Sigmoid colon (tissue), 7 donors: ENCODE measurements around the gene SNCG. TPM values are rescaled to one million over a fixed set of nuclear protein-coding genes. Genes with fewer than 3 reads are reported as not detected.

Experiments
- DNase-seq: peaks from one replicate; pipeline ENCODE4 v3.0.0-alpha.2; 2019
- H3K27ac ChIP-seq, 4 donors: fragments of 200-600 bp; sonication (generic); one replicate each; pipeline ENCODE4 v1.5.1; 2016 to 2019; ENCODE audit warnings: mild to moderate bottlenecking in 1 of 4
- H3K27me3 ChIP-seq, 3 donors: fragments of 200-600 bp; sonication (generic); one replicate each; pipeline ENCODE4 v1.5.1; 2019; ENCODE audit warnings: mild to moderate bottlenecking in 1 of 3
- H3K36me3 ChIP-seq, 4 donors: fragments of 200-600 bp; sonication (generic); one replicate each; pipeline ENCODE4 v1.5.1; 2016 to 2019
- H3K4me1 ChIP-seq, 4 donors: fragments of 200-600 bp; sonication (generic); one replicate each; pipeline ENCODE4 v1.5.1; 2017 to 2019
- H3K4me3 ChIP-seq, 4 donors: fragments of 200-600 bp; sonication (generic); one replicate each; pipeline ENCODE4 v1.5.1; 2017 to 2019; ENCODE audit warnings: mild to moderate bottlenecking in 2 of 4, moderate library complexity in 1 of 4
- H3K9me3 ChIP-seq, 4 donors: fragments of 200-600 bp in 3 of 4; sonication (generic) in 3 of 4; one replicate each; pipeline versions ENCODE4 v1.5.1 to v1.6.1; 2013 to 2019
- EP300 ChIP-seq, 4 donors: sonication (generic); formaldehyde crosslinking; IDR thresholded peaks; one replicate each; pipeline ENCODE4 v1.6.1; 2017; ENCODE audit warnings: antibody characterized with exemption in 4 of 4
- POLR2A ChIP-seq, 2 donors: fragments of 450-650 bp; IDR thresholded peaks; one replicate each; pipeline ENCODE4 v1.6.1; 2016; ENCODE audit warnings: antibody characterized with exemption in 2 of 2, mild to moderate bottlenecking in 2 of 2, moderate library complexity in 2 of 2
- POLR2AphosphoS5 ChIP-seq, 4 donors: sonication (generic); formaldehyde crosslinking; IDR thresholded peaks; one replicate each; pipeline ENCODE4 v1.6.1; 2017; ENCODE audit warnings: antibody characterized with exemption in 4 of 4
- WGBS, 2 donors: extraction: QIAGEN DNeasy Blood & Tissue Kit; methylation state at CpG; one replicate each; pipeline ENCODE4 v1.1.7; 2013; 5-methylcytosine and 5-hydroxymethylcytosine counted together
- intact Hi-C: fragments of 100-400 bp; cut with DNase I; formaldehyde crosslinking; loops from one replicate; pipeline ENCODE4 v1.15.1; 2023
- polyA plus RNA-seq, 3 donors: library from polyadenylated mRNA; stranded (reverse); fragments of 200-250 nt; gene quantifications; one replicate each; pipeline ENCODE4 v1.2.3, GENCODE V29; 2013
- total RNA-seq, 4 donors: library from RNA; depleted of rRNA; stranded (reverse); fragments of >200 nt; gene quantifications; one replicate each; pipeline ENCODE4 v1.1.0, GENCODE V29; 2016
- TF ChIP-seq, protein P1 (sequence below), 4 experiments: fragments of 450-650 bp in 3 of 4; fragments of 200-600 bp in 1 of 4; IDR thresholded peaks; one replicate each; pipeline ENCODE4 v1.5.1; 2016 to 2019; ENCODE audit warnings: antibody characterized with exemption in 4 of 4, mild to moderate bottlenecking in 3 of 4, moderate library complexity in 2 of 4
- donor health status: healthy with polysubstance abuse.
- donor health status: Bipolar disorder and iron deficiency.
- donor health status: healthy.

SNCG gene
- total and polyA plus RNA-seq, 7 donors, result 4.6 to 55.0 (median 24.2) TPM

GRCh38 chr10:86954681-86955500 lies 3.5 kb upstream of the SNCG start:
- Histone ChIP-seq H3K4me3 (peak overlapping the region in 2 of 4 donors; percentile 15 to 28), H3K36me3 (no peaks in the 10 kb centered on the region), H3K4me1 (peaks cover 0 to 41% (median 34%) of the 10 kb centered on the region in 4 donors), H3K27ac (peak overlapping the region; percentile 63 to 77 (median 68)), H3K27me3 (no peaks in the 10 kb centered on the region), H3K9me3 (no peaks in the 10 kb centered on the region)
- peak; percentile 62 for DNase-seq
- intact Hi-C loops, result no loop called here
- TF ChIP-seq POLR2A (IDR thresholded peaks at IDR 0.05) (no peak), EP300 (IDR thresholded peaks at IDR 0.05) (no peak), POLR2AphosphoS5 (IDR thresholded peaks at IDR 0.05) (no peak)
- TF ChIP-seq, protein P1, sequence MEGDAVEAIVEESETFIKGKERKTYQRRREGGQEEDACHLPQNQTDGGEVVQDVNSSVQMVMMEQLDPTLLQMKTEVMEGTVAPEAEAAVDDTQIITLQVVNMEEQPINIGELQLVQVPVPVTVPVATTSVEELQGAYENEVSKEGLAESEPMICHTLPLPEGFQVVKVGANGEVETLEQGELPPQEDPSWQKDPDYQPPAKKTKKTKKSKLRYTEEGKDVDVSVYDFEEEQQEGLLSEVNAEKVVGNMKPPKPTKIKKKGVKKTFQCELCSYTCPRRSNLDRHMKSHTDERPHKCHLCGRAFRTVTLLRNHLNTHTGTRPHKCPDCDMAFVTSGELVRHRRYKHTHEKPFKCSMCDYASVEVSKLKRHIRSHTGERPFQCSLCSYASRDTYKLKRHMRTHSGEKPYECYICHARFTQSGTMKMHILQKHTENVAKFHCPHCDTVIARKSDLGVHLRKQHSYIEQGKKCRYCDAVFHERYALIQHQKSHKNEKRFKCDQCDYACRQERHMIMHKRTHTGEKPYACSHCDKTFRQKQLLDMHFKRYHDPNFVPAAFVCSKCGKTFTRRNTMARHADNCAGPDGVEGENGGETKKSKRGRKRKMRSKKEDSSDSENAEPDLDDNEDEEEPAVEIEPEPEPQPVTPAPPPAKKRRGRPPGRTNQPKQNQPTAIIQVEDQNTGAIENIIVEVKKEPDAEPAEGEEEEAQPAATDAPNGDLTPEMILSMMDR (IDR thresholded peaks at IDR 0.05), result no peak
- 84% methylated on average over 13 of the region's 13 CpGs for WGBS, 2 donors

GRCh38 chr10:86955501-86956194 lies 2.8 kb upstream of the SNCG start:
- H3K4me3 ChIP-seq, result peak overlapping the region in 3 of 4 donors; percentile 21 to 29 (median 28)
- H3K36me3 ChIP-seq, result no peaks in the 10 kb centered on the region
- H3K27ac ChIP-seq, result peak overlapping the region; percentile 63 to 77 (median 68)
- H3K9me3 ChIP-seq, result no peaks in the 10 kb centered on the region
- peaks cover 0 to 48% (median 34%) of the 10 kb centered on the region in 4 donors for H3K4me1 ChIP-seq
- 75 to 85% methylated on average over 16 of the region's 16 CpGs for WGBS, 2 donors
- no peaks in the 10 kb centered on the region for H3K27me3 ChIP-seq
- TF ChIP-seq POLR2AphosphoS5 (IDR thresholded peaks at IDR 0.05) (peak in 2 of 4 donors; percentile 25 to 38), EP300 (IDR thresholded peaks at IDR 0.05) (no peak)
- DNase-seq, result no peak
- intact Hi-C loops, result no loop called here

GRCh38 chr10:86956195-86956847 lies 2.1 kb upstream of the SNCG start:
- Histone ChIP-seq H3K4me1 (peaks cover 0 to 50% (median 34%) of the 10 kb centered on the region in 4 donors), H3K9me3 (no peaks in the 10 kb centered on the region), H3K36me3 (no peaks in the 10 kb centered on the region), H3K4me3 (peak overlapping the region in 3 of 4 donors; percentile 21 to 29 (median 28)), H3K27me3 (no peaks in the 10 kb centered on the region), H3K27ac (peak overlapping the region; percentile 63 to 77 (median 68))
- WGBS, 2 donors, result 68 to 80% methylated on average over 7 of the region's 7 CpGs
- intact Hi-C loops, result no loop called here
- peak; percentile 53 for DNase-seq
- no peak for TF ChIP-seq POLR2A (IDR thresholded peaks at IDR 0.05)

GRCh38 chr10:86956848-86957448 lies 1.5 kb upstream of the SNCG start:
- DNase-seq, result no peak
- Histone ChIP-seq H3K27ac (peak overlapping the region; percentile 63 to 77 (median 68)), H3K4me3 (peak overlapping the region in 3 of 4 donors; percentile 21 to 29 (median 28)), H3K4me1 (peaks cover 0 to 50% (median 34%) of the 10 kb centered on the region in 4 donors), H3K27me3 (no peaks in the 10 kb centered on the region), H3K36me3 (no peaks in the 10 kb centered on the region), H3K9me3 (no peaks in the 10 kb centered on the region)
- 83 to 88% methylated on average over 7 of the region's 7 CpGs for WGBS, 2 donors
- intact Hi-C loops, result no loop called here
- TF ChIP-seq POLR2A (IDR thresholded peaks at IDR 0.05), result no peak
- no peak for TF ChIP-seq POLR2AphosphoS5 (IDR thresholded peaks at IDR 0.05)
- TF ChIP-seq EP300 (IDR thresholded peaks at IDR 0.05), result no peak
- TF ChIP-seq, protein P1 (IDR thresholded peaks at IDR 0.05), result no peak

DNA sequence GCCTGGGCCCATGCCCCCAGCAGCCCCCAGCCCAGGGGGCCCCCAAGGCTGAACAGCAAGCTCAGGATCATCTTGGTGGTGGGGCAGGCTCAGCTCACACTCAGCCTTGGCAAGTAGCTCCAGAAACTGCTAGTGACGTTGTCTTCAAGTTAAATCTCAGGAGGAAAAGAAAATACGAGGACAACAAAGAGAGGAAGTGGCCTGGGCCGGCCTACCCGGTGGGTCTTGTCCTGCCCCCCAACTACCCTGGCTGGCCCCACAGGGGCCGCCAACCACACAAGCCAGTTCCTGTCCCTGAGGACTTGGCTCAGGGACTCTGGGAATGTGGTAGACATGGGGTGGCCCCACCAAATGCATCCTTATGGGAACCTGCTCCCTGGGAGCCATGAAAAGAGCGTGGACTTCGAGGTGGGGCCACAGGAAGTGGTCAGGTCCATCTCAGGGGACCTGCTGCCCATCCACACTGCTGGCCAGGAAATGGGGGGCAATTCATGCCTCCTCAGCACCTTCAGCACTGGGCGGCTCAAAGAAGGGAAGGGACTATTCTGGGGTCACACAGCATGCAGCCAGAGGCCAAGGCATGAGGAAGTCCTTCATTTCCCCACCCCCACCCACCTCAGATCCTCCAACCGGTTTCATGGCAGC lies 806 bp upstream of the SNCG start, which contains the start of gene MMRN2:
TSS of gene MMRN2 (minus strand) at position 145 of the 645 bp plus-strand sequence. CDS start at position 71, 74 bp downstream.
- H3K4me1 ChIP-seq, result peaks cover 0 to 50% (median 34%) of the 10 kb centered on the region in 4 donors
- WGBS, 2 donors, result 65 to 72% methylated on average over 9 of the region's 9 CpGs
- intact Hi-C loops, result no loop called here

More for the DNA sequence above, 806 bp upstream of the SNCG start, which contains the start of gene MMRN2:
- Histone ChIP-seq H3K36me3 (no peaks in the 10 kb centered on the region), H3K27ac (peak within 1 kb of the TSS; percentile 63 to 77 (median 68)), H3K9me3 (no peaks in the 10 kb centered on the region), H3K27me3 (no peaks in the 10 kb centered on the region), H3K4me3 (peak within 1 kb of the TSS in 3 of 4 donors; percentile 21 to 29 (median 28))
- TF ChIP-seq EP300 (IDR thresholded peaks at IDR 0.05), result no peak
- TF ChIP-seq, protein P1 (IDR thresholded peaks at IDR 0.05), result no peak
- TF ChIP-seq POLR2AphosphoS5 (IDR thresholded peaks at IDR 0.05), result peak in 1 of 4 donors; percentile 13
- DNase-seq, result no peak
